TTC549 (cell line): ENCODE measurements around the gene EEF1AKMT4.
"Not testable (repeated sequence)": the region's sequence is repeated elsewhere in the genome, so short reads cannot be mapped to it uniquely, and the experiment has no call there.

Experiments used
- FAIRE-seq: peaks from 2 replicates; lab custom pipeline; 2012; peaks lifted over from hg19 to GRCh38; lab: Jason Lieb, UNC

EEF1AKMT4 gene

DNA sequence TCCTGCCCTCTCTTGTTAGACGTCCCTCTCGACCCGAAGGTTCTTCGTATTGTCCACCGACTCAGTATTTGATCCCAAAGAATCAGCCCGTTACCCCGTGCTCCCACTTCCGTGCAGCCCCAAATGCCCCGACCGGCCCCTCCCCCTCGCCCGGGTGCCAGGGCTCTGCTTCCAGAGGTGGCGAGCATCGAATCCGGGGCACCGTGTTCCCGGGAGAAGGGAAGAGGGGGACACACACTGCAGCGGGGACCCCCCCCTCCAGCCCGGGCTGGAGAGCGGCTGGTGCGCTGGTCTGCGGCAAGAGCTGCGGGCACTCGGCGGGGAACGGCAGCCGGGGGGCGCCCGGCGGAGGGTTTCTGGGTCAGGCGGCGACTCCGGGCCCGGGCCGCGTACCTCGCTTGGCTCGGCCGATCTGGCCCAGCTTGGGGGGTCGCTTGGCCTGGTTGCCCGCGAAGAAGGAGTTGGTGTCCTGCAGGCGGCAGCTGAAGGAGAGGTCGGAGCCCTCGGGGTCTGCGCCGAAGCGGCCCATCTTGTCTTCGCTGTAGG lies 11.3 kb downstream of the EEF1AKMT4 start:
- no peak for FAIRE-seq

DNA sequence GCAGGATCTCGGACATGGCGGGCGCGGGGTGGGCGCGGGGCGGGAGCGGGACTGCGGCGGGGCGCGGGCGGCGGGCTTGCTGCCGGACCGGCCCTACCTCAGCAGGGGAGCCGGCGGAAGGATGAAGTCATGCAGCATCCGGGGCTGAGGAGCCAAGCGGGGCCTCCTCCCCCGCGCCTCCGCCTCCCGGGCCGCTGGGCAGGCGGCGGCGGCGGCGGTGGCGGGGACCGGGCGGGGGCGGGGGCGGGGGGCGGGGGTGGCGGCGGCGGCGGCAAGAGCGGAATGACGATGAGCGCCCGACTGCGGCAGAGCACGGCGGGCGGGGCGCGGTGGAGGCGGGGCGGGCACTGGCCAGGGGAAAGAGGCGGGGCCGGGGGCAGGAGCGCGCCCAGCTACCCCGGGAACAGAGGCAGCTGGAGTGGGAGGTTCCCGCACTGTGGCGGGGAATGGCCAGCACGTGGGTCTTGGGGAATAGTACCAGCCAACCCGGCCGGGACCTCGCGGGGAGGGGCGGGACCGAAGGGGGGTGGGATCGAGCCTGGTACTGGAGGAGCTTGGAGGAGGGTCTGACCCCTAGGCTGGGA lies 11.9 kb downstream of the EEF1AKMT4 start, which contains the start of gene CAMK2N2:
Gene CAMK2N2 (minus strand): TSS at position 284 of the 584 bp plus-strand sequence. CDS start 268 bp downstream, at position 16.
- no peak for FAIRE-seq

DNA sequence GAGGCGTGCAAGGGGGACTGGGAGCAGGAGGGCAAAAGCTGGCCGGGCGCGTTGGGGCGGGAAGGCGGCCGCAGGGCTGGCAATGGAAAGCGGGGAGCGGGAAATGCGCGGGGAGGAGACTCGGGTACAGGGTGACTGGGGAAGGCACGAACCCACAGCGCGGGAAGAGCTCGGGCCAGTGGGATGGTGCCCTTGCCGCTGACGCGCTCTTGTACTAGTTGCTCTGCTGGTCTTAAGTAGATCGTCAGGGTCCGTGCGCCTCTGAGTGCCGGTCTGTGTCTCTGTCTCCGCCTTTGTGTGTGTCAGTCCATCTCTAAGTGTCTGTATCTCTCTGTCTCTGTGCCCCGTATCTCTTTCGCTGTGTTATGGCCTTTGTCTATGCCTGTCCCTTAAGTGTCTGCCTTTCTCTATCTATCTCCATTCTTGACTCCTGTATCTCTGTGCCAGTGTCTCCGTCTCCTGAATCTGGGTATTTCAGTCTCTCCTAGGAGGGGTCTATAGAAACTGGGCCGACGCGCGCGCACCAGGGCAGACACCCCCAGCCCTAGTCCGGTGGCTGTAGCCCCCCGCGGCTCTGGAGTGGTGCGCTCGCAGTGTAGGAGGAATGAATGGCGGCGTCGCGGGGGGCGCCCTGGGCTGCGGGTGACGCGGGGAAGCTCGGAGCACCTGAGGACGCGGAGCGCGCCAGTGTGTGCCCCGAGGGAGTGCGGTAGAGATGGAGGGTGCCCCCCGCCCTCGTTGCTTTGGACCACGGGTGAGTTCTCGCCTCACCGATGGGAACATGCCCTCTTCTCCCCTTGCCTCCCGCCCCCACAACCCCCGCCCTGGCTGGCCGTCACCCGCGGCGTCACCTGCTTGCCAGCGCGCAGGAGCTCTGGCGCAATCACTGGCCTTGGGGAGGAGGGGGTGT lies 12.6 kb downstream of the EEF1AKMT4 start:
- no peak for FAIRE-seq

DNA sequence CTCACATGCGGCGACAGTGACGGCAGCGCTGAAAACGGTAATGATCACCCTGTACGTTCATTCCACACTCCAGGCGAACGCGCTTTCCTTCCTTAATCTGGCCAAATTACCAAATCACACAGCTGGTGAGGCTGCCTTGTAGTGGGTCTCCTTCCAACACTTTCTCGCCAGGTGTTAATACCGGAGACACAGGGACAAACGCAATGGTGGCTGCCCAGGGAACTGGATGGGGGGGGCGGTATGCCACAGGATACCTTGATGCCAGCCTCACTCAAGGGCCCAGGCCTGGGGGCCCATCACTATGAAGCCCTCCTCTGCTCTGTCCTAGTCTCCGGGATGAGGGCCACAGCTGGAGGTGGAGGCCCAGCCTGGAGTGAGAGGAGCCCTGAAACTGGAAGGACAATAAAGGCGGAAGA lies 13.3 kb downstream of the EEF1AKMT4 start:
- FAIRE-seq, result no peak

DNA sequence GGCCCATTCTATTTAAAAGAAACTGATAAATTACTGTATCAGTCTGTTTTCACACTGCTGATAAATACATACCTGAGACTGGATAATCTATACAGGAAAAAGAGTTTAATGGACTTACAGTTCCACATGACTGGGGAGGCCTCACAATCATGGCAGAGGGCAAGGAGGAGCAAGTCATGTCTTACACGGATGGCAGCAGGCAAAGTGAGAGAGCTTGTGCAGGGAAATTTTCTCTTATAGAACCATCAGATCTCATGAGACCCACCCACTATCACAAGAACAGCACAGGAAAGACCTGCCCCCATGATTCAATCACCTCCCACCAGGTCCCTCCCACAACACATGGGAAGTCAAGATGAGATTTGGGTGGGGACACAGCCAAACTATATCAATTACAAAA lies 17.8 kb downstream of the EEF1AKMT4 start:
- not testable (repeated sequence) for FAIRE-seq

DNA sequence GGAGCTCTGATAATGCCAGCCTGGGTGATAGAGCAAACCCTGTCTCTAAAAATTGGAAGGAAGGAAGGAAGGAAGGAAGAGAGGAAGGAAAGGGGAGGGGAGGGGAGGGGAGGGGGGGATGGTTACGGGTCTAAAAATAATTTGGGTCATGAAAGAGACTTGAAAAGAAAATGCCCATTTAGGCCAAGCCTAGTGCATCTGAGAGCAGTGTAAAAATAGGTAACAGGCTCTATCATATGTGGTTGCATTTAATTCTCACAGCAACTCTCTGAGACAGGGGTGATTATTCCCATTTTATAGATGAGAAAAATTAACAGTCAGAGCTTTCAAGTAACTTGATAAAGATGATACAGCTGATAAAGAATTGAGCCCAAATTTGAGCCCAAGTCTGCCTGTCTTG lies 22.8 kb downstream of the EEF1AKMT4 start:
- no peak for FAIRE-seq

DNA sequence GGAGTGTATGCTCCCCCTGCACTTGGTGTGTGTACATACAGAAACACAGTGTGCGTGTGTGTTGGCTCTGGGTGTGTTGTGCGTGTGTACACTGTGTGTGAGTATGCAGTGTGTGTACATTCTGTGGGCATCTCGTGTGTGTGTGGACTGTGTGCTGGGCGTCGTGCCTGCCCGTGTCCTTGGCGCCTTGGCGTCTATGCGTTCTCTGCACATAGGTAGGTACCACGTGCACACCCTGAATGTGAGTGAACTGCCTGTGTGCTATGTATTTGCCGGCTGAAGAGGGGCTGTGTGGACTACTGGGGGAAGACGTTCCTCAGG lies 25.9 kb downstream of the EEF1AKMT4 start:
- FAIRE-seq, result no peak

DNA sequence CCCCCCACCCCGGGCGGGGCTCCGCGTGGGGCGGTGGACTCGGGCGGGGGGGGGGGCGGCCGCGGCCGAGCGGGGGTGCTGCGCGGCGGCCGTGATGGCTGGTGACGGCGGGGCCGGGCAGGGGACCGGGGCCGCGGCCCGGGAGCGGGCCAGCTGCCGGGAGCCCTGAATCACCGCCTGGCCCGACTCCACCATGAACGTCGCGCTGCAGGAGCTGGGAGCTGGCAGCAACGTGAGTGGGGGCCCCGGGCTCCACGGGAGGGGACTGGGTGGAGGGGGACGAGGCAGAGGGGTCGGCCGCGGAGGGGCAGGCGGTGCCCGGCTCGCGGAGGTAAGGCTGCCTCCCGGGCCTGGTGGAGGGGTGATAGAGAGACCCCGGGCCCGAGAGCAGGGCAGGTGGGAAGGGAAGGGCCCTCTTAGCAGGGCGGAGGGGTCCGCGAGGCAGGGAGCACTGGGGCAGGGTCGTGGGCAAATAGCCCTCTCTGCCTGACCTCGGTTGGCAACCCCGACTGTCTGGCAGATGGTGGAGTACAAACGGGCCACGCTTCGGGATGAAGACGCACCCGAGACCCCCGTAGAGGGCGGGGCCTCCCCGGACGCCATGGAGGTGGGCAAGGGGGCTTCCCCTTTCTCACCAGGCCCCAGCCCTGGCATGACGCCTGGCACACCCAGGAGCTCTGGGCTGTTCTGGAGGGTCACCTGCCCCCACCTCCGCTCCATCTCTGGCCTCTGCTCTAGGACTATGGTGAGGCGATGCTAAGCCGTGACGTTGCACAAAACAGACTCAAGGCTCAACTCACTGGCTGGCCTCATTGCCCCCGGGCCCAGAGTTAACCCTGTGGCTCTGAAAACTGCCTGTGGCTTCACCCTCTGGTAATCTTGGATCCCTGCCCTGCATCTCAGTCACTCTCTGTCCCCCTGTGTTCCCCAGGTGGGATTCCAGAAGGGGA lies 26.8 kb downstream of the EEF1AKMT4 start, which contains the start of gene ECE2:
Gene ECE2 (plus strand): TSS at position 62 of the 950 bp plus-strand sequence. CDS start 132 bp downstream, at position 194.
- FAIRE-seq, result no peak

DNA sequence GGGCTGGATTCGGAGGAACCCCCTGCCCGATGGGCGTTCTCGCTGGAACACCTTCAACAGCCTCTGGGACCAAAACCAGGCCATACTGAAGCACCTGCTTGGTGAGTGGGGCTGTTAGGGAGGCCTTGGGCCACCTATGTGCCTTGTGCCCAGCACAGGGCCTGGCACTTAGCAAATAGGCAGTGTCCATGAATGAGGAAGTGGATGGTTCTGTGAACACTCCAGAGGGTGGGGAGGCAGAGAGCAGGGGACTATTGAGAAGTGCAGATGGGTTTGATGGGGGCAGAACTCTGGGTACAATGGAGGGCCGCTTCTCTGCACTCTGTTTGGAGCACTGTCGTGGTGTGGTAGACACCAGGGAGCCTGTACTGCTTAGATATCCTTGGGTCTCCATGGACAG lies 27.9 kb downstream of the EEF1AKMT4 start:
- FAIRE-seq, result no peak

DNA sequence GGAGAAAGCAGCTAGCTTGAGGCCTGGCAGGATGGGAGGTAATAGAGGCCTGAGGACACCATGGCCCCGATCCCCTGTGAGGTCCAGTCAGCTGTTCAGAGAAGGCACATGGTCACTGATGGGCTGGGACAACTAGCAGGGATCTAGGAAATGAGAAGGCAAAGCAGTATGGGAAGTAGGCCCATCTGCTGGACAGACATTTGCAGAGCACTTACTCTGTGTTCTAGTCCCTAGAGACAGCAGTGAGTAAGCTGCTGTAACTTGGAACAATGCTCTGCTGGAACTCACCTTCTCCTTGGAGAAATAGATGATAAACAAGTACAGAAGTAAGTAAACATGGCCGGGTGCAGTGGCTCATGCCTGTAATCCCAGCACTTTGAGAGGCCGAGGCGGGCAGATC lies 33.5 kb downstream of the EEF1AKMT4 start:
- no peak for FAIRE-seq

DNA sequence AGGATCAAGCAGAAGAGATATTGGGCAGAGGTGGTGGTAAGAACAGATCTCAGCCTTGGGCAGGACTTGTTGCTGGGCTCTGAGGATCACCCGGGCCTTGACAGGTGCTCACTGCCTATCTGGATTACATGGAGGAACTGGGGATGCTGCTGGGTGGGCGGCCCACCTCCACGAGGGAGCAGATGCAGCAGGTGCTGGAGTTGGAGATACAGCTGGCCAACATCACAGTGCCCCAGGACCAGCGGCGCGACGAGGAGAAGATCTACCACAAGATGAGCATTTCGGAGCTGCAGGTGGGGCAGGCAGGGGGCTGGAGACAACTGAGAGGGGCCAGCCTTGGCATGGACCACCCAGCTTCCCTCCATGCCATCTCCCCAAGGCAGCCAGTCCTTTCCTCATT lies 34.2 kb downstream of the EEF1AKMT4 start:
- no peak for FAIRE-seq

DNA sequence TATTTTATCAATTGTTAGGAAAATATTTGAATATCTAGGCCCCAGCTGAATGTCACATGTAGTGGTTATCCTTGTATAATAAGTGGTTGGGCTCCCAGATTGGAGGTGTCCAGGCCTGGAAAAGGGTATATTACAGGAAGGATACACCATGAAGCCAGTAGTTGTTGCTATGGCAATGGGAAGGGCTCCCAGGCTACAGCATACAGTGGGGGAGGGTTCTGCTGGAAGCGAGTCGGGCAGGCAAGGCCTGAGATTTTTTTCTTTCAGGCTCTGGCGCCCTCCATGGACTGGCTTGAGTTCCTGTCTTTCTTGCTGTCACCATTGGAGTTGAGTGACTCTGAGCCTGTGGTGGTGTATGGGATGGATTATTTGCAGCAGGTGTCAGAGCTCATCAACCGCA lies 35.2 kb downstream of the EEF1AKMT4 start:
- FAIRE-seq, result no peak

DNA sequence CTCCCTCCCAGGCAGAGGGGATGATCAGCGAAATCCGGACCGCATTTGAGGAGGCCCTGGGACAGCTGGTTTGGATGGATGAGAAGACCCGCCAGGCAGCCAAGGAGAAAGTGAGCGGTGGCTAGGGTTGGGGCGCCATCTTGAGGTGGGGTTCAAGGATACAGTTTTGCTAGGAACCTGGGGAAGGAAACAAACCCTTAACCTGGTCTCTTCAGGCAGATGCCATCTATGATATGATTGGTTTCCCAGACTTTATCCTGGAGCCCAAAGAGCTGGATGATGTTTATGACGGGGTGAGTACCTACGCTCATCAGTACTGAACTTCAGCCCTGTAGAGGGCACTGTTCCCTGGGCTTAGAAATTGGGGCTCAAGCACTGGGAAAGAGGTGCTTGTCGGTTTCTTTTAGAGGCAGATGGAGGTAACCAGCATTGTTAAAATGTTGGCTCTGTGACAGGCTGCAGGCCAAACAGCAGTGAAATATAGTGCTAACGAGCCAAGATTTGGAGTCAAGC lies 40.0 kb downstream of the EEF1AKMT4 start:
- FAIRE-seq, result no peak

DNA sequence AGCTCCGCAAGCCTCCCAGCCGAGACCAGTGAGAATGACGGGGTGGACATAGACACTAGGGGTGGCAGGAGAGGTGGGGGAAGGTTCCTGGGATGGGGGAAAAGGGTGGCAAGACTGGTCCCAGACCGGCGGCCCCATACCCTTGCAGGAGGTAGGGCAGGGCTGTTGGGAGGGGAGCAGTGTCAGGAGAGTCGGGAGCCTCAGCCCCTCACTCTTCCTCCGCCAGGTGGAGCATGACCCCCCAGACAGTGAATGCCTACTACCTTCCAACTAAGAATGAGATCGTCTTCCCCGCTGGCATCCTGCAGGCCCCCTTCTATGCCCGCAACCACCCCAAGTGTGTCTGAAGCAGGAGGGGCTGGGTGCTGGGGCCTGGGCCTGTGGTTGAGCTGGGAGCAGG lies 40.9 kb downstream of the EEF1AKMT4 start:
- FAIRE-seq, result no peak

DNA sequence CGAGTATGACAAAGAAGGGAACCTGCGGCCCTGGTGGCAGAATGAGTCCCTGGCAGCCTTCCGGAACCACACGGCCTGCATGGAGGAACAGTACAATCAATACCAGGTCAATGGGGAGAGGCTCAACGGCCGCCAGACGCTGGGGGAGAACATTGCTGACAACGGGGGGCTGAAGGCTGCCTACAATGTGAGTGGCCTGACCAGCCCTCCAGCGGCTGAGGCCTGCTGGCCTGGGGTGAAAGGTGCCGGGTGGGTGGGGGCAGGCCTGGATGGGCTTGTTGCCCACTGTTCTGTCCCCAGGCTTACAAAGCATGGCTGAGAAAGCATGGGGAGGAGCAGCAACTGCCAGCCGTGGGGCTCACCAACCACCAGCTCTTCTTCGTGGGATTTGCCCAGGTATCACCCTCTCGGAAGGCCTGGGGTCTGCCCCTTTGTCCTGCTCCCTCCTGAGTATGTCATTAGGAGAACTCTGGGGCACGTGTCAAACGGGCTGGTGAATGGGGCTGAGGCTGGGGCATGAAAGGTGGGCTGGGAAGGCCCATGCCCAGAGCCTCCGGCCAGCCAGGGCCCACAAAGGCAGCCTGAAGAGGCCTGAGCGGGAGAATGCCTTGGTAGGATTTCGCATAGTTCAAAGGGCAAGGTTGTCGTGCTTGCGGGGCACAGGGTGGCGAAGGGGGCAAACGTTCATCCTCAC lies 41.7 kb downstream of the EEF1AKMT4 start:
- no peak for FAIRE-seq

DNA sequence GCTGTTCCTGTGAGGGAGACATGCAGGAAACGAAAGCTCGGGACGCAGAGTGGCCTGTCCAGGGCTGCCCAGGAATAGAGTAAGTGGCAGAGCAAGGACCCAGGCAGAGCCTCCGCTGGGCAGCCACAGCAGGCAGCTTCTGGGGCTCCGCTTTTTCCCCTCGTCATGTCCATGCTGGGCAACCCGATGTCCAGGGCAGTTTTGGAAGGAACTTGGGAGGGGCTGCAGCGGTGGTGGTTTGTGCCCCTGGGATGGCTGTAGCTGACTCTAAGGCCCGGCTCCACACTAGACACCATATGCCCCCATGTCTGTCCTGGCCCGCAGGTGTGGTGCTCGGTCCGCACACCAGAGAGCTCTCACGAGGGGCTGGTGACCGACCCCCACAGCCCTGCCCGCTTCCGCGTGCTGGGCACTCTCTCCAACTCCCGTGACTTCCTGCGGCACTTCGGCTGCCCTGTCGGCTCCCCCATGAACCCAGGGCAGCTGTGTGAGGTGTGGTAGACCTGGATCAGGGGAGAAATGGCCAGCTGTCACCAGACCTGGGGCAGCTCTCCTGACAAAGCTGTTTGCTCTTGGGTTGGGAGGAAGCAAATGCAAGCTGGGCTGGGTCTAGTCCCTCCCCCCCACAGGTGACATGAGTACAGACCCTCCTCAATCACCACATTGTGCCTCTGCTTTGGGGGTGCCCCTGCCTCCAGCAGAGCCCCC lies 42.4 kb downstream of the EEF1AKMT4 start:
- no peak for FAIRE-seq

DNA sequence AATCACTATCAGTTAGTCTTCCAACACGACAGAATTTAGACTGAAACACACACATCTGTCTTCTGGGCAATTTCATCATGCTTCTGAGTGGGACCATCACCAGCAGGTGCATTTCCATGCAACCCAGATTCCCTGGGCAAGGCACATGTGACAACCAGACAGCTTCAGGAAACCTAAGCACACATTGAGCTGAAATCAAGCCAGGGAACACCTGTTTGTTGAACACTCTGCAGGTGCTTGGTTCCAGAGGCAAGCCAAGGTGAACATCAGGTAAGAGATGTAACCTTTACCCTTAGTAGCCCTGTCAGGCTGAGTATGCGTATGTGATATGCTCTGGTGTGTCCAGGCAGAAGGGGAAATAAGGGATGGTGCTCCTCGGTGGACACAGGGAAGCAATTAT lies 46.3 kb downstream of the EEF1AKMT4 start:
- no peak for FAIRE-seq

DNA sequence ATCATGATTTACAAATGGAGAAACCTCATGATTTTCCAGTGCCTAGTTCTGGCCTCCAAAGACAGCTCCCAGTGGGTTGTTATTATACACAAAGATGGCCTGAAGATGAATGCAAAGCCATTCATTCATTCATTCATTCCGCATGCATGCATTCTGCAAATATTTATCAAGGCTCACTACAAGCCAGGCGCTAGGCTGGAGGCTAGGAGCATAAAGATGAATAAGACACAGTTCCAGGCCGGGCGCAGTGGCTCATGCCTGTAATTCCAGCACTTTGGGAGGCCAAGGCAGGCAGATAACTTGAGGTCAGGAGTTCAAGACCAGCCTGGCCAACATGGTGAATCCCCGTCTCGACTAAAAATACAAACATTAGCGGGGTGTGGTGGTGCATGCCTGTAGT lies 47.1 kb downstream of the EEF1AKMT4 start:
- no peak for FAIRE-seq

DNA sequence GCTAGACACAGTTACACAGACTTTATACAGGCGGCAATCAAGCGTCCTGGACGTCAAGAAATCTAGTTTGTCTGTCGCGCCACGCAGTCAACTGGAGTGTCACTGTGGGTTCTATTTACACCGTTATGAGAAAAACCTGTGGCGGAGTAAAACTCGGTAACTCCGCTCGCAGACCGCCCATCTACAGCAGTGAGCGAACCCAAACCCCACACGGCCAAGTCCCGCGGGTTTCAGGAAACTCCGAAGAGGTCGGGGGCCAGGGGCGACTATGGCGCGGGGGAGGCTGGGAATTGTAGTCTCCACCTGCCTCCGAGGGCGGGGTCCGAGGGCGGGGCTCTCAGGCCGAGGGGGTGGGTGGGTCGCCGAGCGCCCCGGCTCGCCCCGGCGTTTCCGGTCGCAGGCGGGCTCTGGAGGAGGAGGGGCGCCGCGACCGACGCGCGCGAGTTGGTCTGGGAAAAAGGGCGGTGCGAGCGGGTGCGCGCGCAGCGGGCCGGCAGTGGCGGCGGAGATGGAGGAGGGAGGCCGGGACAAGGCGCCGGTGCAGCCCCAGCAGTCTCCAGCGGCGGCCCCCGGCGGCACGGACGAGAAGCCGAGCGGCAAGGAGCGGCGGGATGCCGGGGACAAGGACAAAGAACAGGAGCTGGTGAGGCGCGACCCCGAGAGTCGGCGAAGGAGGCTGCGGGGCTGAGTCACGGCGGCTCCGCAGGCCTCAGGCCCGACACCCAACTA lies 49.5 kb downstream of the EEF1AKMT4 start, which contains the start of gene PSMD2:
Gene PSMD2 (plus strand): TSS at position 483 of the 729 bp plus-strand sequence. CDS start 26 bp downstream, at position 509.
- no peak for FAIRE-seq
